GM21515 (cell line): Measurements from ENCODE around the gene CCNF.
"Not testable (repeated sequence)": the region's sequence is repeated elsewhere in the genome, so short reads cannot be mapped to it uniquely, and the experiment has no call there.

ENCODE experiments used
- ATAC-seq: cut with Tn5 transposase; IDR thresholded peaks from one replicate; pipeline ENCODE4 v1.9.1; 2021; ENCODE audit not compliant: unreplicated experiment

Gene CCNF

DNA sequence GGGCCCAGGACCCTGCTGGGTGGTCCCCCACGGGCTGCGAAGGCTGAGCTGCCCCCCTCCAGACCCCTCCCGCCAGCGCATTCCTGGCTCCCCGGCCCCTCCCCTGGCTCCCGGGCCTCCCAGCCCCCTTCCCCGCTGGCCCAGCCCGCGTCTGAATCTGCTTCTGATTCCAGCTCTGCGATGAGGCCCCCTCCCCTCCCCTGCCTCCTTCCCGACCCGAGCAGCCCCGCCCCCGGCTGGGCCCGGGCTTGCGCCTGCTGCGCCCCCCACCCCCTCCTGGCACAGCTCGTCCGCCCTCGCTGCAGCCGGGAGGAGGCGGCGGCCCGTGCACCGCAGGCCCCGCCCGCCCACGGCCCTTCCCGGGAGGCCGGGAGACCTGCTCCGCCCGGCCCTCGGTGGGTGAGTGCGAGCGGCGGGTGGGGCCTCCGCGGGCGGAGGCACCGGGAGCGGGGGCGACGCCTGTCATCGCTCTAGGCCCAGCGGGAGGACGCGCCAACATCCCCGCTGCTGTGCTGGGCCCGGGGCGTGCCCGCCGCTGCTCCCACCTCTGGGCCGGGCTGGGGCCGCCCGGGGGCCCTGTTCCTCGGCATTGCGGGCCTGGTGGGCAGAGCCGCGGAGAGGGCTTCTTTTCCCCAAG is 41.9 kb downstream of the CCNF start, which contains the start of gene NTN3:
NTN3 (plus strand) TSS at position 282 of the 637 bp plus-strand sequence. CDS start 405 bp downstream, outside the sequence.
- no peak for ATAC-seq

DNA sequence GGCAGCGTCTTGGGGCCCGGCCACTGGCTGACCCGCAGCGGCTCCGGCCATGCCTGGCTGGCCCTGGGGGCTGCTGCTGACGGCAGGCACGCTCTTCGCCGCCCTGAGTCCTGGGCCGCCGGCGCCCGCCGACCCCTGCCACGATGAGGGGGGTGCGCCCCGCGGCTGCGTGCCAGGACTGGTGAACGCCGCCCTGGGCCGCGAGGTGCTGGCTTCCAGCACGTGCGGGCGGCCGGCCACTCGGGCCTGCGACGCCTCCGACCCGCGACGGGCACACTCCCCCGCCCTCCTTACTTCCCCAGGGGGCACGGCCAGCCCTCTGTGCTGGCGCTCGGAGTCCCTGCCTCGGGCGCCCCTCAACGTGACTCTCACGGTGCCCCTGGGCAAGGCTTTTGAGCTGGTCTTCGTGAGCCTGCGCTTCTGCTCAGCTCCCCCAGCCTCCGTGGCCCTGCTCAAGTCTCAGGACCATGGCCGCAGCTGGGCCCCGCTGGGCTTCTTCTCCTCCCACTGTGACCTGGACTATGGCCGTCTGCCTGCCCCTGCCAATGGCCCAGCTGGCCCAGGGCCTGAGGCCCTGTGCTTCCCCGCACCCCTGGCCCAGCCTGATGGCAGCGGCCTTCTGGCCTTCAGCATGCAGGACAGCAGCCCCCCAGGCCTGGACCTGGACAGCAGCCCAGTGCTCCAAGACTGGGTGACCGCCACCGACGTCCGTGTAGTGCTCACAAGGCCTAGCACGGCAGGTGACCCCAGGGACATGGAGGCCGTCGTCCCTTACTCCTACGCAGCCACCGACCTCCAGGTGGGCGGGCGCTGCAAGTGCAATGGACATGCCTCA is 42.6 kb downstream of the CCNF start:
- ATAC-seq: no peak

DNA sequence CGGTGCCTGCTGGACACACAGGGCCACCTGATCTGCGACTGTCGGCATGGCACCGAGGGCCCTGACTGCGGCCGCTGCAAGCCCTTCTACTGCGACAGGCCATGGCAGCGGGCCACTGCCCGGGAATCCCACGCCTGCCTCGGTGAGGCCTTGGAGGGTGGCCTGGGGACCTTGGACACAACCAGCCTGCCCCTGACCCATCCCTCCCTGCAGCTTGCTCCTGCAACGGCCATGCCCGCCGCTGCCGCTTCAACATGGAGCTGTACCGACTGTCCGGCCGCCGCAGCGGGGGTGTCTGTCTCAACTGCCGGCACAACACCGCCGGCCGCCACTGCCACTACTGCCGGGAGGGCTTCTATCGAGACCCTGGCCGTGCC is 43.2 kb downstream of the CCNF start:
- ATAC-seq: no peak

DNA sequence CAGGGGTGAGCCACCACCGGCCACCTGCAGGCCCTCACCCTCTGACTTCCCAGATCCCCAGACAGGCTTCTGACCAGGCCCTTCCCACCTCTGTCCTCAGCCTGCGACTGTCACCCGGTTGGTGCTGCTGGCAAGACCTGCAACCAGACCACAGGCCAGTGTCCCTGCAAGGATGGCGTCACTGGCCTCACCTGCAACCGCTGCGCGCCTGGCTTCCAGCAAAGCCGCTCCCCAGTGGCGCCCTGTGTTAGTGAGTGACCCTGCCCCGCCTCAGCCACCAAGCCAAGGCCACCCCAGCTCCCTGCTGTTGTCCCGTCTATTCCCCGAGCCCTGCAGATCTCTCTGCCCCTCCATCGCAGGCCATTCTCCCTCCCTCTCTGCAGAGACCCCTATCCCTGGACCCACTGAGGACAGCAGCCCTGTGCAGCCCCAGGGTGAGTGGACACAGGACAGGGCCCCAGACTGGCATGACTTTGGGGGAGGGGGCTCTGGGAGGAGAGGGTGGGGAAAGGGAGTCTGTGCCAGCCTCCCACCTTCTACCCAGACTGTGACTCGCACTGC is 43.7 kb downstream of the CCNF start:
- no peak for ATAC-seq

DNA sequence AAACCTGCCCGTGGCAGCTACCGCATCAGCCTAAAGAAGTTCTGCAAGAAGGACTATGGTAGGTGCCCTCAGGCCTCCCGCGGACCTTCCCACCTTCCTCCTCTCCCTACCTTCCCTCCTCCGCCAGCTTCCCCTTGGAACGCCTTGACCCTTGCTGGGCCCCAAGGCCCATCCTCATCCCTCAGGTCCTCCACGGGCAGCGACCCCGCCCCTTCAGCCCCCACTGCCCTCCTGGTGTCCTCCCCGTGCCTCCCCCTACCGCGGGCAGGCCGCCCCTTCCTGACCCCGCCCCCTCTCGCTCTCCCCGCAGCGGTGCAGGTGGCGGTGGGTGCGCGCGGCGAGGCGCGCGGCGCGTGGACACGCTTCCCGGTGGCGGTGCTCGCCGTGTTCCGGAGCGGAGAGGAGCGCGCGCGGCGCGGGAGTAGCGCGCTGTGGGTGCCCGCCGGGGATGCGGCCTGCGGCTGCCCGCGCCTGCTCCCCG is 44.2 kb downstream of the CCNF start:
- no peak for ATAC-seq

DNA sequence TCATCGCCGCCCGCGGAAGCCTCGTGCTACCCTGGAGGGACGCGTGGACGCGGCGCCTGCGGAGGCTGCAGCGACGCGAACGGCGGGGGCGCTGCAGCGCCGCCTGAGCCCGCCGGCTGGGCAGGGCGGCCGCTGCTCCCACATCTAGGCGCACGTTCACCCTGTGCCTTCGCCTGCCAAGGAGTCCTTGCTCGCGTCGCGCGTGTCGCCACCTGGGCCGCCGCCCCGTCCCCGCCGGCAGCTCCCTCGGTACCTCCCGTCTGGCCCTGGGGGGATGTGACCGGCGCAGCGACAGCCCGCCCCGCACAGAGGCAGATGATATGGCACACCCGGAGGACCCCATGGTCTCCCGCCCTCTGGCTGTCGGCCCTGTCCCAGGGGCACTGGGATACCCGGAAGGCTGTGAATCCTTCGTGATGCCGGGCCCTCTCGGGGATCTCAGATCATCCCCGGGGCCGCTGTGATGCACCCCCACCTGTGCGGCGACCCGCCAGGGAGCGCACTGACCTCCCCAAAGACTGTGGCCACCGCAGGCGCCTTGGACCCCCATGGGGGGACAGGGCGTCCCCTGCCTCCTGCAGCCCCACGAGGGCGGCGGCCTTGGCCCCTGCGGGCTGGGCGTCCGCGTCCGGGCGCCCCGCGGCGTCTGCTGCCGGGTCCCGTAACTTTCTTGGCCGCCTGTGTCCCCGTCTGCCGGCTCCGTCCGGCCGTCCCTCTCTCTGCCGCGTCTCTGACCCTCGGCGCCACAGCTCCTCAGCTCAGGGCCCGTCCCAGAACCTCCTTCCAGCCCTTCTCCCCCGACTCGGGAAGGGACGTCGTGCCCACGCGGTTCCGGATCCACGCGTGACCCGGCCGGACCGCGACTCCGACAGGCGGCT is 45.0 kb downstream of the CCNF start:
- ATAC-seq: no peak

DNA sequence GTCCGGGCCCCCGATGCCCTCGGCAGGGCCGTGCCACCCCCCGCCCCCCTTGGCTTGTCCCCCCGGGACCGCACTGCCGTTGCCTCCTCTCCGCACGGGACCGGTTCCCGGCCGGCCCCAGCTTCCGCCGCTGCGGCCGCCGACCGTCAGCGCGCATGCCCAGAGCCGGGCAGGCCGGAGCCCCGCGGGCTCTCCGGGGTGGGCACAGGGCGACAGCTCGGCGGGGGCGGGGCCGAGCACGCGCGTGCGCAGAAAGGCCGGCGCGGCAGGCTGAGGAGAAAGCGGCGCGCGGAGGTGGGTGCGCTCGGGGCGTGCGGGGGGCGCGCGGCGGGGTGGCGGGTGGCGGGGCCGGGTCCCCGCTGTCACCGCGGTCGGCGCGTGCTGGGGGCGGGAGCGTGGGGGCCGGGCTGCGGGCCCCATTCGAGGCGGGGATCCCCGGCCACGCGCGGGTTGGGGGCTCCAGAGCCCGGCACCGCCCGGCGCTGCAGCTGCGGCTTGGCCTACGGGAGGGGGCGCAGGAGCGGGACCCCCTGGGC is 45.7 kb downstream of the CCNF start, which contains the start of gene TBC1D24:
TBC1D24 (plus strand) TSS at position 251 of the 536 bp plus-strand sequence. CDS start 21,022 bp downstream, outside the sequence.
- ATAC-seq: peak; percentile 48

DNA sequence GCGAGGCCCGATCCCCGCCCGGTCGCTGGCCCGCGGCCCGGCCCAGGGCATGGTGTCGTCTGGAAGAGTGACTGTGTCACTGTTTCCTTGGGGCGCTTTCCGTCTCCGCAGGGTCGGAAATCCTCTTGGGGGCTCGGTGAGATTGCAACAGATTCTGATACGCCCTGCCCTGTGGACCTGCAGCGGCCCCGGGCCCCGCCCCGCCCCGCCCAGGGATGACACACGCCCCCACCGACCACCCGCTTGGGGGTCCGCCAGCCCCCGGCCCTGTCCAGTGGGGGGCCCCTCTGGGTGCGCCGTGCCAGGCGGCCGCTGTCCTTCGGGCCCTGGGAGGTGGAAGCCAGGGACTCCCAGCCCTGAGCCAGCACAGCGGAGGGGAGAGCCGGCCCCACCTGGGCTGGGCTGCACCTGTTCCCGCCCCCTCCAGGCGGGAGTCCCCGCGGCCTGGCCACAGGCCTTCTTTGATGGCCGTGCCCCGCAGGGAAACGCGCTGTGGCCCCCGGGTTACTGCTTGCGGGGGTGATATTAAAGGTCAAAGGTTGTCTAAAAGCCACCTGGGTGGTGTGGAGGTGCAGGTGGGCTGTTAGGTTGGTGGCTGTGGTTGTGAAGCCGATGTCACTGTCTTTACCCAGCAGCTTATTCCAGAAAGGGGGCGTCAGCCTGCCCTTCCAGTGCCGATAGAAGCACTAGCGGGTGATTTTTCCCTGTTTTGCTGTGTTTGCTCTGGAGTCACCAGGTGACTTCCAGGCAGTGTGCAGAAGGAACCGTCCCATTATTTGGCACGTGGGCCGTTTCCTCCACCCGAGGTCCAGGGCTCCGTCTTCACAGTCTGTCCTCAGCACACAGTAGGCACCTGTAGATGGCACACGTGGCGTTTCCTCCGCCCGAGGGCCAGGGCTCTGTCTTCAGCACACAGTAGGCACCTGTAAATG is 46.4 kb downstream of the CCNF start:
- ATAC-seq: peak; percentile 10

DNA sequence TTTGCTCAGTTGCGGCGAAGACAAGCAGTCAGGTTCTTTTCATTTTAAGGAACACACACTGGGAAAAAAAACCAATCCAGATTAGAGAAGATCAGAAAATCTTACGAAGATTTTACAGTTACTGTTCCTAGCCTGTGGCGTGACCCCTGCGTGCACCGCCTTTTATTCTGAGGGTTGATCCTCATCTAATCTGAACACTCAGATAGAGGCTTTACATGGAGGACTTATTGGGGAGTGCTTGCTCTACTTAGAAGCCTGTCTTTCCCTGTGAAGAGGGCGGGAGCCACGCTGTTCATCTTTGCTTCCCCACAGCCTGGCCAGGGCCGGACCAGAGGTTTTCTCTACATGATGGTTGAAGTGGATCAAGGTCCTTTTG is 47.1 kb downstream of the CCNF start:
- no peak for ATAC-seq

DNA sequence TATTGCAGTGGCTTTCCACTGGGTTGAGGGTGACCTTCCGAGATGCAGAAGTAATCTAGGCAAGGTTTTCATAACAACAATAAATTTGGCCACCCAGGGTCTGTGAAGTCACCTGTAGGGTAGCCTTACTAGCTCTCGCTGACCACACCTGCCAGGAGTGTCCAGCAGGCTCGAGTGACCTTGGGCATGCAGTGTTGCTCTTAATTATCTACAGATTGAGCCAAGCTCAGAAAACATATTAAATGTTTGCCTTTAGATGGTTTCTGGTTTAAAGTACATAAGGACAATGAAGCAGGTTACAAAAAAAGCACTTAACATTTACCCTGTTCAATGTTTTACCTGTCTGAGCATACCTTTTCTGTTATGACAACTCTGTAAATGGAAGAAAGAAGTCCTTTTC is 47.5 kb downstream of the CCNF start:
- ATAC-seq: no peak

DNA sequence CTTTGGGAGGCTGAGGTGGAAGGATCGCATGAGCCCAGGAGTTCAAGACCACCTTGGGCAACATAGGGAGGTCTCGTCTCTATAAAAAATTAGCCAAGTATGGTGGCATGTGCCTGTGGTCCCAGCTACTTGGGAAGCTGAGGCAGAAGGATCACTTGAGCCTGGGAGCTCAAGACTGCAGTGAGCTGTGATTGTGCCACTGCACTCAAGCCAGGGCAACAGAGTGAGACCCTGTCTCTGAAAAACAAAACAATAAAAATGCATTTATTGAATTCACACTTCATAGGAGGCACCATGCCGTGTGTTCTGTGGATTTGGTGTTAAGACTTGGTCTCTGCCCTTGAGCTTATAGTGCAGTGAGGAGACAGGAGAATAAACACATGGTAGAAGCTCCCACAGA is 48.1 kb downstream of the CCNF start:
- ATAC-seq: no peak

DNA sequence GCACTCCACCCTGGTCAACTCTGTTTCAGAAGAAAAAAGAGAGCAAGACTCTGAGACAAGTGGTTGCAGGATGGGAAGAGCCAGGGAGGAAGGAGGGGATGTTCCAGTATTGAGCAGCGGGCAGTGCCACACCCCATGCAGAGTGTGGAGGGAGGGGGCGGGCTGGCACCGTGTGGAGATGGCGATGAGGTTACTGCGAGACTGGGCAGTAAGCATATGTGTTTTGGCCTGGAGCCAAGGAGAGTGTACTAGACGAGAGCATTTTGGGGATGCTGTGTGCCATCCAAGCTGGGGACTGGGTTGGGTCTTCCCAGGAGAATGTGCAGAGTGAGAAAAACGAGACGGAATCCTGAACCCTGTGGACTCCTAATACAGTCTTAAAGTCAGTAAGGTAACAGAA is 49.0 kb downstream of the CCNF start:
- ATAC-seq: no peak

DNA sequence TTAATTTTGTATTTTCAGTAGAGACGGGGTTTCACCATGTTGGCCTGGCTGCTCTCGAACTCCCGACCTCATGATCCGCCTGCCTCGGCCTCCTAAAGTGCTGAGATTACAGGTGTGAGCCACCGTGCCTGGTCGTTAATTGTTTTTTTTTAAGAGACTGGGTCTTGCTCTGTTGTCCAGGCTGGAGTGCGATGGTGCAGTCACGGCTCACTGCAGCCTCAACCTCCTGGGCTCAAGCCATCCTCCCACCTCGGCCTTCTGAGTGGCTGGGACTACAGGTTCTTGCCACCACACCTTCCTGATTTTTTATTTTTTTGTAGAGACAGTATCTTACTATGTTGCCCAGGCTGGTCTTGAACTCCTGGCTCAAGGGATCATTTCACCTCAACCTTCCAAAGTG is 50.7 kb downstream of the CCNF start:
- ATAC-seq: not testable (repeated sequence)

DNA sequence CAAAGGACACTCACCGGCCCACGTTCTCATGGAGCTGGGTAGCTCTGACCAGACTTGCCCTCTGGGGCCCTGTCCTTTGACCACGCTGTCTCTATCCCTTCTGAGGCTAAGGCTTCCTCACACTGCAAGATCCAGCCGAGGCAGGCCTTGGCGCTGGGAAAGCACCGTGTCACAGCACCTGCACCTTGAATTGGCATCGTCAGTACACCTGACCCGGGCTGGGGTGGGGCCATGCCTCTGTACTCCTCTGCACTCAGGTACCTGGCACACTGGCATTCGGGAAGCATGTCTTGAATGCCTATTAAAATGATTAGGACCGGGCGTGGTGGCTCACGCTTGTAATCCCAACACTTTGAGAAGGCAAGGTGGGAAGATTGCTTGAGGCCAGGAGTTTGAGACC is 51.7 kb downstream of the CCNF start:
- no peak for ATAC-seq

DNA sequence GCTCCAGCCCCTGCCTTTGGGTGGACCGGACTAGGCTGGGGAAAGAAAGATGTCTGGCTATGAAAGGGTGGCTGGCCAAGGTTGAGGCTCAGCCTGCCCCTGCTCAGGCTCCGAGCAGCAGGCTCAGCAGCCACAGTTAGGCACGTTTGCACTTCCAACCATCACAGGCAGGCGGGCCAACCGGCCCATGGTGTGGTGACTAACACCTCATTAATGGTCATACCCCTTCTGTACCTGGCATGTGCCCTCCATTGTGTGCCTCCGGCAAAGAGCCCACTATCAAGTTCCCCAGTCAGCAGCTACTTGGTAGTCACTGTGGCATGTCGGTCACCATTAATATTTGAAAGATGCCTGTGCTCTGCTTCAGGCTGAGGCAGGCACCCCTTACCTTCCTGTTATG is 52.4 kb downstream of the CCNF start:
- ATAC-seq: no peak

DNA sequence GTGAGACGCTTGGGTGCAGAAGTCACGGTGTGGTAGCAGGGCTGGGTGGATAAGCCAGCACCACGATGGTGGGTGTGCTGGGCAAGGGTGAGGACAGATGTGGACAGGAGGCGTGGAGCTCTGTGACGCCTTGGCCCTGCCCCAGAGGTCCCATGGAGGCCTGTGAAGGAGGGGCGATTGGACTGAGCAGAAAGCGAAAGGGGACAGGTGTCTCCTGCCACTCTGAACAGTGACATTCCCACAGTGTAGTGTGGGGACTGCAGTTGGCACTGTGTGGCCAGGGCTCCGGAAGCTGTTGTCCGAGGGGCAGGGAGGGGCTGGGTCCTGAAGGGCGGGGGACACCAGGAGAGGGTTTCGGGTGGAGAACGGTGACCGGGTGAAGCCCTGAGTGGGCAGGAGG is 53.0 kb downstream of the CCNF start:
- no peak for ATAC-seq

DNA sequence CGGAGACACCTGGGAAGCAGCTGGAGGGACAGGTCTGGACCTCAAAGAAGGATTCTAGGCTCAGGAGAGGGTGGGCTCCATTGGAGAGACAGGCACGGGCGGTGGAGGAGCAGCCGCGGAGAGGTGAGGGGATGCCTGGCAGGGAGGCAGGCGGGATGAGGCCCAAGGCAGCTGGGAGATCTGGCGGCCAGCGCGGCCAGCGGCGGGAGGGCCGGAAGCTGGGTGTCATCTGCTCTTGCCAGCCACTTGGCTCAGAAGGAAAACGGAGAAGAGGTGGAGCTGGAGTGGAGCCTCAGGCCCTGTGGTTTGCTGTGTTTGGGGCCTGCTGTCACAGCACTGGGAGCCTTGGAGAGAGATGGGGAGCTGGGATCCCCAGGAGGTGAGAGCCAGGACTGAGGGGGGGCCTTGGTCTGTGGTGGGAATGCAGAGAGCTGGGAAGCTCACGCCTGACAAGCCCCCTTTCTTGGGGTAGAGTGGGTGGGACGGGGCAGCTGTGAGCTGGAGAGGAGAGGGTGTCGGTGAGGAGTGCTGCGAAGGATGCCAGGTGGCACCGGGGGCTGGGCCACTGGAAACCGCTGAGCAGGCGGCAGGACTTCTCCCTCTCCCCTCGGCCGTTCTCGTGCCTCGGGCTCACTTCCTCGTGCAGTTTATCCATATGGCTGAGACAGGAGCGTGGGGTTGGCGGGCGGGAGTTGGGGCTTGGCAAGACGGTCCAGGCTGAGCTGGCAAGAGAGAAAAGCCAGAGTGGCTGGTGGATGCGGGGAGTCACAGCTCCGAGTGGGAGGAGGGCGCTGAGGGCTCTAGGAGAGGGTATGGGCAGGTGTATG is 53.7 kb downstream of the CCNF start:
- ATAC-seq: no peak

DNA sequence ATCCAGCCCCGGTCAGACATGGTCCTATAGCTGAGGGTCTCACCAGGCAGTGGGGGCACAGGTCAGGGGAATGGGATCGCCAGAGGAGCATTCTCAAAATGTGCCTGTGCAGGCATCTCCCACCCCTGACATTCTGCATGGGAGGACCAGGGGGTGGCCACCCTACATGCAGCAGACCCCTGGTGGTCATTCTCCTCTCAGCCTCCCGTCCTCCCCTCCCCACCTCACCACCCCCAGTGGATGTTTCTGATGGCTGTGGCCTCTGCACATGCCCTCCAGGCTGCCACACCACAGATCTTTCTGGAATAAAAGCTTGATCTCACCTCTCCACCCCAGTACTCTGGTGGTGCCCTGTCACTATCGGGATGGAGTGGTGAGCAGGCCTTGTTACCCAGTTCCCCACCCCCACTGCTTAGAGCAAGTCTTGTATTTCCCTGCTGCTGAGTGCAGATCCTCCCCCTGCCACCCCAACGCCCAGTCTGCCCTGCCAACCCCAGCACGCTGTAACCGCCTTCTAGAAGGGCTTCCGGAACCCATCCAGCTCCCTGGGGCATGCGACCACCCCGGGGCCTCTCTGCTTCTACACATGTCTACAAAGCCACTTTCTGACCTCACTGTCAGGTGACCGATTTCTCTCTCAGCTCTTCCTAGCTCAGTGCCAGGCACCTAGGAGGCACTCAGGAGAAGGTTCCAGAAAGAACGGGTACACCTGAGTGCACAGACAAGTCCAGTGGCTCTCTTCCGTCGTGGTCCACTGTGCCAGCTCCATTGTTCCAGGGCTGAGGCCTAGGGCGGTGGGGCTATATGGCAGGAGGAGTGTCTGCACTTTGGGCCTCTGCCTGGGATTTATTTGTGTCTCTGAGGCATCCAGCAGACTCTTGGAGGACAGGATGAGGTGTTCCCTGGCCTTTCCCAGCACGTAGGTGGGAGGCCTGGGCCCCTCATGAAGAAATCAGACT is 55.0 kb downstream of the CCNF start:
- ATAC-seq: no peak
